ENCODE data around the gene PSMD1.

Gene PSMD1

DNA sequence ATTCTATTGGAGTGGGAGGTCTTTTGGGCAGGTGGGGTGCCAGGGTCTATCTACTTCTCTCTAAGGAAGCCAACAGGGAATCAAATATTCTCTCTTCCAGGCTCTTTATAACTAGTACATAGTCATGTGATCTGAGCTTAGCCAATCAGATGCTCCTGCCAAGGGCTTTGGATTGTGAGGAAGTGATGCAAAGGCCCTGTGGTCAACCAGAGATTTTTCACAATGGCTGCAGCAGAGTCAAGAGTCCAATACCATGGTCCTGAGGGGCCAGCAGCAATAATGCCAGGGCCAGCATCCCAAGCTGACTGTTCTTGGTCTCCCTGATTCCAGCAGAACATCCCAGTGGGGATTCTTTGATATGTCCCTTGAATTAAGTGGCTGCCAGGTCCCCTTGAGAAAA, 27.8 kb upstream of the PSMD1 start:
- H3K27ac ChIP-seq: no peak overlapping the region
- TF ChIP-seq ZFX (IDR thresholded peaks at IDR 0.05; ENCODE audit: borderline replicate concordance): no peak
- TF ChIP-seq, protein P1, sequence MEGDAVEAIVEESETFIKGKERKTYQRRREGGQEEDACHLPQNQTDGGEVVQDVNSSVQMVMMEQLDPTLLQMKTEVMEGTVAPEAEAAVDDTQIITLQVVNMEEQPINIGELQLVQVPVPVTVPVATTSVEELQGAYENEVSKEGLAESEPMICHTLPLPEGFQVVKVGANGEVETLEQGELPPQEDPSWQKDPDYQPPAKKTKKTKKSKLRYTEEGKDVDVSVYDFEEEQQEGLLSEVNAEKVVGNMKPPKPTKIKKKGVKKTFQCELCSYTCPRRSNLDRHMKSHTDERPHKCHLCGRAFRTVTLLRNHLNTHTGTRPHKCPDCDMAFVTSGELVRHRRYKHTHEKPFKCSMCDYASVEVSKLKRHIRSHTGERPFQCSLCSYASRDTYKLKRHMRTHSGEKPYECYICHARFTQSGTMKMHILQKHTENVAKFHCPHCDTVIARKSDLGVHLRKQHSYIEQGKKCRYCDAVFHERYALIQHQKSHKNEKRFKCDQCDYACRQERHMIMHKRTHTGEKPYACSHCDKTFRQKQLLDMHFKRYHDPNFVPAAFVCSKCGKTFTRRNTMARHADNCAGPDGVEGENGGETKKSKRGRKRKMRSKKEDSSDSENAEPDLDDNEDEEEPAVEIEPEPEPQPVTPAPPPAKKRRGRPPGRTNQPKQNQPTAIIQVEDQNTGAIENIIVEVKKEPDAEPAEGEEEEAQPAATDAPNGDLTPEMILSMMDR (IDR thresholded peaks at IDR 0.05): no peak

DNA sequence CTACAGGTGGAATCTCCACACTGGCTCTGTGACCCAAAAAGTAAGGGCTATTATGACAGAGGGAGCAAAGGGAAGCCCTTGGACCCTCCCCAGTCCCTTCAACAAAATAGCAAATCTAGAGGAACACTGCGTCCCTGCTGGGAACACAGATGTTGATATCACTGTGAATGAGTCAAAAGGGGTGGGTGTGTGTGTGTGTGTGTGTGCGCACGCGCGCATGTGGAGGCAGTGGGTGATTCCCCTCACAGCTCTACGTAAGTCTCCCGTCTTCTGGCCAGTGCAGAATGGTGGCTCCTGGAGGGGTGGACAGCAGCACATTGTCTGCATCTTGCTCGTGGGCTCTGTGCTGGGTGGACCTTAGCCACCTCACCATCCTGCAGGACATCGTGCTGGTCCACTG, 27.1 kb upstream of the PSMD1 start:
- TF ChIP-seq, protein P1 (IDR thresholded peaks at IDR 0.05): no peak
- TF ChIP-seq ZFX (IDR thresholded peaks at IDR 0.05; ENCODE audit: borderline replicate concordance): no peak

DNA sequence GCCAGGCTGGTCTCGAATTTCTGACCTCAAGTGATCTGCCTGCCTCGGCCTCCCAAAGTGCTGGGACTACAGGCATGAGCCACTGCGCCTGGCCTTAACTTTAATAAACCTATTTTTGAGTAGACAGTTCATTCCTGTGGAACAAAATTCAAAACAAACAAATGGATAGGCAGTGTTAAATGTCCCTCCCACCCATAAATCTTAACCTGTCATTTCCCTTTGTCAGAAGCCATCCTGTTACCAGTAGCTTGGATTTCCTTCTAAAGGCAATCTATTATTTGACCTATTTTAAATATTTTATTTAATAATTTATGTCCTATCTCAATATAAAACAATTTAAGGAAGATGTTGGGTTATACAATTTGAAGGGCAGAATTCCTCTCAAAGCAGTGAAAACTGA, 25.9 kb upstream of the PSMD1 start:
- TF ChIP-seq ZFX (IDR thresholded peaks at IDR 0.05; ENCODE audit: borderline replicate concordance): no peak
- TF ChIP-seq, protein P1 (IDR thresholded peaks at IDR 0.05): no peak
- H3K27ac ChIP-seq: no peak overlapping the region

More for the DNA sequence above, 27.1 kb upstream of the PSMD1 start:
- H3K27ac ChIP-seq: no peak overlapping the region

DNA sequence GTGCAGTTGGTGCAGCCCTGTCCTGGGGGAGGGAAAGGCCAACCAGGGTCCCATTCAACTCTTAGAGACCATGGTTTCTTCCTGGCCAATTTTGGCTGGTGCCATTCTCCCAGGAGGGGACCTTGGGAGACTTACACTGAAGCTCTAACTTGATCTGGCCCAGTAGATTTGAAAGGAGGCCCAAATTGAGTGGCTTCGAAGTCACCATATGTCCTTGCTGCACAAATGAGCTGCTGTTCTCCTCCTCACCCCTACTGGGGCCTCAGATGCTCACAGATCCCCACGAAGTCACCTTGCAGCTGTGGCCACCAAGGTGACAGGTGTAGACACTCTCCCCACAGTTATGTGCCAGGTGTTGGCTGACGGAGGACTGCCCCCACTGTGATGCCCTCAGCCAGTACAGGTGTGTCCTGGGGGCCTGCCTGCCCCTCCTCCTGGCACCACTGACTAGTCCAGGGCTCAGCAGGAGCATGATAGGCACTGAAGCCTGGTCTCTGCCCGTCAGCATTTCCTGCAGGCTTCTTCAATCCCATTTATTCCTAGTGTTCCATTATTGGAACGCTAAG, 24.0 kb upstream of the PSMD1 start:
- H3K27ac ChIP-seq: no peak overlapping the region
- no peak for TF ChIP-seq ZFX (IDR thresholded peaks at IDR 0.05; ENCODE audit: borderline replicate concordance)
- TF ChIP-seq, protein P1 (IDR thresholded peaks at IDR 0.05): no peak

DNA sequence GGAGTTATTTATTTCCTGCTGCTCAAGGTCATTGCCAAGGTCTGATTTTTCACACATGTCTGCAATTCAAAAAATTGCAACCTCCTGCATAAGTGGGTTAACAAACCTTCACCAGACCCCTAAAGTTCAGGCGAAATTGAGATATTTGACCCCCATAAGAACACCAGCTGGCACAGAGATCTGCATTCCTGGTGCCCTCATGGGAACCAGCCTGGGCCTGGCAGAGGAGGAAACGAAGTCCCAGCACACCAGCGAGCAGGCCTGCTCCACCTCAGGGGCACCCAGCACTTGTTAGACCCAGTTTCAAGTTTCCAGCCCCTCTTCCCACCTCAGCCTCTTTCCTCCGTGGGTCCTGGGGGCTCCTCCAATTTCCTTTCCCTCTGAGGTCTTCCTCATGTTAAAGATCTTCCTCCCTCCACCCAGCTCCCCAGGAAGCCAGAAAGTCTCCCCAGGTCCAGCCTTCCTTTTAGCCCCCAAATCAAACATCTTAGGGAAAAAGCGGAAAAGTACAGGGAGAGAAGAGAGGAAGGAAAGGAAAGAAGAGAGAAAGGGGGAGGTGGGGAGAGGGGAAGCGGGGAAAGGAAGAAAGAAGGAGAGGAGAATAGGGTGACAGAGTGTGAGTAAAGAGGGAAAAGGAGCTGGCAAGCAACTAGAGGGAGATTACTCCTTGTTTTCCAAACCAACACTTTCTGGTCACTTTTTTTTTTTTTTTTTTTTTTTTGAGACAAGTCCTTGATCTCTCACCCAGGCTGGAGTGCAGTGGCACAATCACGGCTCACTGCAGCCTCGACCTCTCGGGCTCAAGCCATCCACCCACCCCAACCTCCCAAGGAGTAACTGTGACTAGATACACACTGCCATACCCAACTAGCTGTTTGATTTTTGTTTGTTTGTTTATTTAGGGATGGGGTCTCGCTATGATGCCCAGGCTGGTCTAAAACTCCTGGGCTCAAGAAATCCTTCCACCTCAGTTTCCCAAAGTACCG, 23.2 kb upstream of the PSMD1 start:
- TF ChIP-seq, protein P1 (IDR thresholded peaks at IDR 0.05): no peak
- no peak for TF ChIP-seq ZFX (IDR thresholded peaks at IDR 0.05; ENCODE audit: borderline replicate concordance)
- peak overlapping the region; percentile 61 for H3K27ac ChIP-seq

DNA sequence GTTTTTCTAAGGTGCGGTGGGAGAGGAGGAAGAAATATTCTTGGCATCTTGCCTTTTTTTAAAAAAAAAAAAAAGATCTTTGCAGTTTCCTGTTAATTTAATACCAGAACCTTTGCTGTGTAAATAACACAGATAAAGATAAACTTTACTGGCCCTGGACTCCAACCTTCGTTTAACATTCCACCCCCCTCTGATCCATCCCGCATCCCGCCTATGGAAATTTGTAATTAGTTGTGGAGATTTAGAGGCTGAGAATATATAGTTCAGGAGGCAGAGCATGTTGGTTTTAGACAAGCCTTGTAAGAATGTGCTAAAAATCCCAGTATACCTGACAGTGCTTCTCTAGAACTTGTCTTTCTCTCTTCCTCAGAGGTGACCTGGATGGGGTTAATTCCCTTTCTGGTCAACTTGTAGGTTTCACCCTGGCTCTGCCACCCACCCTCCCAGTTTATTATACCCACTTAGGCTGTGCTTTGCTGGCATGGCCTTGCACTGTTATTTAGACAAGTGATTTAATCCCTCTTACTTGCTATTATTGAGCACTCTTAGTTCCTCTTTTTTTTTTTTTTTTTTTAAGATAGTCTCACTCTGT, 22.3 kb upstream of the PSMD1 start:
- TF ChIP-seq ZFX (IDR thresholded peaks at IDR 0.05; ENCODE audit: borderline replicate concordance): no peak
- TF ChIP-seq, protein P1 (IDR thresholded peaks at IDR 0.05): no peak
- peak overlapping the region; percentile 61 for H3K27ac ChIP-seq
